IMR-90 (cell line): ENCODE measurements around the gene COLEC11. TPM values are rescaled to one million over a fixed set of nuclear protein-coding genes. Genes with fewer than 3 reads are reported as not detected.

Experiments used
- ATAC-seq: fragments of 200-7000 bp; cut with Tn5 transposase; 2 replicates; pipeline ENCODE4 v1.9.1; 2020; ENCODE audit warnings: low read depth, mild to moderate bottlenecking, moderate library complexity
- BruUV-seq: library from RNA; stranded (reverse); fragments of 400-500 nt; replicated peaks from 2 replicates; lab custom pipeline; 2021; lab: Mats Ljungman, UMichigan
- CTCF ChIA-PET: fragments of 300-600 bp; formaldehyde crosslinking; extraction: SDS; loops from one replicate; lab custom pipeline; 2021; ENCODE audit warnings: antibody characterized with exemption; lab: Yijun Ruan, JAX
- POLR2A ChIA-PET: fragments of 300-600 bp; sonication (Branson Sonifier 250); formaldehyde crosslinking; loops from one replicate; lab custom pipeline; 2022; ENCODE audit warnings: antibody characterized with exemption; ENCODE audit not compliant: unreplicated experiment; lab: Charles Lee
- DNase-seq: peaks from one replicate; pipeline ENCODE4 v3.0.0; 2013
- H2AFZ ChIP-seq: replicated peaks from 2 replicates; pipeline ENCODE3; 2013; ENCODE audit warnings: low read length, mild to moderate bottlenecking; ENCODE audit not compliant: poor library complexity
- H2AK5ac ChIP-seq: 2 replicates; pipeline ENCODE4 v1.6.1; 2013; ENCODE audit warnings: low read depth, low read length, inconsistent platforms
- H2AK9ac ChIP-seq: replicated peaks from 2 replicates; pipeline ENCODE3; 2013; ENCODE audit warnings: mild to moderate bottlenecking, low read depth, low read length, moderate library complexity; ENCODE audit not compliant: poor library complexity
- H2BK120ac ChIP-seq: 2 replicates; pipeline ENCODE4 v1.6.1; 2013; ENCODE audit warnings: low read depth, low read length, inconsistent platforms
- H2BK15ac ChIP-seq: 3 replicates; pipeline ENCODE4 v1.6.1; 2013; ENCODE audit warnings: low read depth, low read length, inconsistent platforms
- H2BK20ac ChIP-seq: 2 replicates; pipeline ENCODE4 v1.6.1; 2013; ENCODE audit warnings: low read depth, mild to moderate bottlenecking, inconsistent platforms, low read length, moderate library complexity
- H2BK5ac ChIP-seq: 2 replicates; pipeline ENCODE4 v1.6.1; 2013; ENCODE audit warnings: mild to moderate bottlenecking, low read depth, low read length, inconsistent platforms; ENCODE audit not compliant: poor library complexity, severe bottlenecking
- H3K14ac ChIP-seq: replicated peaks from 2 replicates; pipeline ENCODE4 v1.6.1; 2013; ENCODE audit warnings: low read depth, low read length, inconsistent platforms
- H3K18ac ChIP-seq: 2 replicates; pipeline ENCODE4 v1.6.1; 2013; ENCODE audit warnings: low read depth, low read length, control low read depth
- H3K23ac ChIP-seq: 2 replicates; pipeline ENCODE4 v1.6.1; 2013; ENCODE audit warnings: low read depth, low read length, inconsistent platforms
- H3K27ac ChIP-seq: 2 replicates; pipeline ENCODE4 v1.5.1; 2013; ENCODE audit warnings: mild to moderate bottlenecking, control low read depth, low read length; ENCODE audit not compliant: insufficient read depth
- H3K27me3 ChIP-seq: 2 replicates; pipeline ENCODE4 v1.6.1; 2013; ENCODE audit warnings: low read length; ENCODE audit not compliant: control insufficient read depth, insufficient read depth
- H3K36me3 ChIP-seq: 2 replicates; pipeline ENCODE4 v1.6.1; 2013; ENCODE audit warnings: low read length, mixed read lengths; ENCODE audit not compliant: control insufficient read depth, insufficient read depth
- H3K4ac ChIP-seq: 2 replicates; pipeline ENCODE4 v1.6.1; 2013; ENCODE audit warnings: low read depth, low read length, inconsistent platforms
- H3K4me1 ChIP-seq: 2 replicates; pipeline ENCODE4 v1.6.1; 2013; ENCODE audit warnings: low read length, mixed read lengths; ENCODE audit not compliant: control insufficient read depth, insufficient read depth
- H3K4me2 ChIP-seq: 2 replicates; pipeline ENCODE4 v1.6.1; 2013; ENCODE audit warnings: low read depth, mild to moderate bottlenecking, control low read depth, low read length, moderate library complexity
- H3K4me3 ChIP-seq: 2 replicates; pipeline ENCODE4 v1.5.1; 2013; ENCODE audit warnings: low read depth, mild to moderate bottlenecking, control low read depth, low read length, moderate library complexity; ENCODE audit not compliant: insufficient read depth
- H3K56ac ChIP-seq: 2 replicates; pipeline ENCODE4 v1.6.1; 2013; ENCODE audit warnings: low read length, inconsistent platforms; ENCODE audit not compliant: insufficient read depth; ENCODE audit errors: extremely low read depth
- H3K79me1 ChIP-seq, 2 experiments: 2 replicates each; pipeline ENCODE4 v1.6.1; 2013; ENCODE audit warnings: low read length in 2 of 2, inconsistent platforms in 1 of 2, low read depth in 1 of 2
- H3K9ac ChIP-seq: 2 replicates; pipeline ENCODE4 v1.6.1; 2013; ENCODE audit warnings: low read depth, low read length, control low read depth
- H3K9me1 ChIP-seq: 2 replicates; pipeline ENCODE4 v1.6.1; 2013; ENCODE audit warnings: low read length, inconsistent platforms; ENCODE audit not compliant: insufficient read depth
- H3K9me3 ChIP-seq: 2 replicates; pipeline ENCODE4 v1.6.1; 2013; ENCODE audit warnings: low read length; ENCODE audit not compliant: control insufficient read depth, insufficient read depth
- H4K20me1 ChIP-seq: 2 replicates; pipeline ENCODE4 v1.6.1; 2013; ENCODE audit warnings: low read length, inconsistent platforms; ENCODE audit not compliant: insufficient read depth
- H4K5ac ChIP-seq: 2 replicates; pipeline ENCODE4 v1.6.1; 2013; ENCODE audit warnings: mild to moderate bottlenecking, low read depth, low read length, control low read depth
- H4K8ac ChIP-seq, 2 experiments: 2 replicates each; pipeline ENCODE4 v1.6.1; 2013; ENCODE audit warnings: low read depth in 2 of 2, low read length in 2 of 2, control low read depth in 1 of 2, inconsistent platforms in 1 of 2
- H4K91ac ChIP-seq: 2 replicates; pipeline ENCODE4 v1.6.1; 2013; ENCODE audit warnings: low read depth, low read length, inconsistent platforms; ENCODE audit not compliant: insufficient read depth
- BHLHE40 ChIP-seq: fragments of 150-350 bp; IDR thresholded peaks from 2 replicates; pipeline ENCODE4 v1.6.1; 2016; ENCODE audit warnings: mild to moderate bottlenecking, low read depth, low read length
- CEBPB ChIP-seq: IDR thresholded peaks from 2 replicates; pipeline ENCODE4 v1.6.1; 2012; ENCODE audit warnings: low read depth, low read length, improper control_type of control experiment
- CHD1 ChIP-seq: IDR thresholded peaks from 2 replicates; pipeline ENCODE4 v1.6.1; 2012; ENCODE audit warnings: low read depth, low read length, improper control_type of control experiment
- FOS ChIP-seq: fragments of 150-350 bp; IDR thresholded peaks from 2 replicates; pipeline ENCODE4 v1.6.1; 2016; ENCODE audit warnings: low read depth, low read length
- MAFK ChIP-seq: IDR thresholded peaks from 2 replicates; pipeline ENCODE4 v1.6.1; 2012; ENCODE audit warnings: low read depth, low read length, improper control_type of control experiment
- MAZ ChIP-seq: IDR thresholded peaks from 2 replicates; pipeline ENCODE4 v1.6.1; 2012; ENCODE audit warnings: low read depth, mild to moderate bottlenecking, low read length, improper control_type of control experiment, moderate library complexity, borderline replicate concordance
- MXI1 ChIP-seq: IDR thresholded peaks from 2 replicates; pipeline ENCODE4 v1.6.1; 2012; ENCODE audit warnings: low read depth, mild to moderate bottlenecking, low read length, moderate library complexity, borderline replicate concordance
- NFE2L2 ChIP-seq: fragments of 150-350 bp; IDR thresholded peaks from 2 replicates; pipeline ENCODE4 v1.6.1; 2016; ENCODE audit warnings: low read depth, mild to moderate bottlenecking, low read length
- POLR2A ChIP-seq: IDR thresholded peaks from 2 replicates; pipeline ENCODE4 v1.6.1; 2012; ENCODE audit warnings: mild to moderate bottlenecking, low read depth, low read length
- RAD21 ChIP-seq: IDR thresholded peaks from 2 replicates; pipeline ENCODE4 v1.6.1; 2012; ENCODE audit warnings: low read length, improper control_type of control experiment
- RCOR1 ChIP-seq: IDR thresholded peaks from 2 replicates; pipeline ENCODE4 v1.6.1; 2012; ENCODE audit warnings: mild to moderate bottlenecking, low read length, improper control_type of control experiment; ENCODE audit not compliant: insufficient replicate concordance
- RFX5 ChIP-seq: IDR thresholded peaks from 2 replicates; pipeline ENCODE4 v1.8.0; 2012; ENCODE audit warnings: low read depth, mild to moderate bottlenecking, low read length, moderate library complexity
- SMC3 ChIP-seq: fragments of 150-350 bp; IDR thresholded peaks from 2 replicates; pipeline ENCODE4 v1.6.1; 2016; ENCODE audit warnings: low read depth, mild to moderate bottlenecking, antibody characterized with exemption, low read length, moderate library complexity
- USF2 ChIP-seq: fragments of 150-350 bp; IDR thresholded peaks from 2 replicates; pipeline ENCODE4 v1.6.1; 2017; ENCODE audit warnings: mild to moderate bottlenecking, antibody characterized with exemption, low read length, low read depth
- WGBS, 2 experiments: methylation state at CpG; one replicate each; pipeline versions ENCODE4 v1.1.5 to v1.1.7; 2013; ENCODE audit warnings: missing lambda C conversion rate in 2 of 2; ENCODE audit not compliant: insufficient read length in 1 of 2; ENCODE audit errors: extremely low coverage in 2 of 2; 5-methylcytosine and 5-hydroxymethylcytosine counted together
- dilution Hi-C: fragments of 300-500 bp; cut with HindIII; formaldehyde crosslinking; loops from one replicate; pipeline ENCODE4 v1.14.3; 2018; ENCODE audit warnings: low sequenced_read_pairs; ENCODE audit not compliant: unreplicated experiment
- in situ Hi-C: fragments of 300-500 bp; cut with MboI; formaldehyde crosslinking; loops from 3 replicates; pipeline ENCODE4 v1.14.3; 2019; ENCODE audit warnings: low sequenced_read_pairs, inconsistent platforms, mixed read lengths
- intact Hi-C: fragments of 100-400 bp; cut with micrococcal nuclease; formaldehyde crosslinking; loops from 2 replicates; pipeline ENCODE4 v1.10.0; 2022
- polyA plus RNA-seq, 3 experiments: library from polyadenylated mRNA; depleted of rRNA; stranded (reverse); fragments of >200 nt; gene quantifications; 2 replicates each; pipeline ENCODE4 v1.2.3, GENCODE V29; 2012; ENCODE audit warnings: low replicate concordance in 1 of 3
- total RNA-seq: library from RNA; depleted of rRNA; stranded (reverse); fragments of >200 nt; gene quantifications from 2 replicates; pipeline ENCODE4 v1.2.3, GENCODE V29; 2012
- TF ChIP-seq, protein P1 (sequence below): conservative IDR thresholded peaks from 2 replicates; pipeline ENCODE4 v1.5.1; 2012; ENCODE audit warnings: mild to moderate bottlenecking, low read depth, low read length, improper control_type of control experiment
- TF ChIP-seq, protein P2 (sequence below): fragments of 150-350 bp; IDR thresholded peaks from 2 replicates; pipeline ENCODE4 v1.6.1; 2016; ENCODE audit warnings: low read depth, mild to moderate bottlenecking, low read length, moderate library complexity, borderline replicate concordance

COLEC11 gene
- total and polyA plus RNA-seq, 2 of the 4 experiments (the other 2 are of a cell fraction), result under 0.01 to 0.24 TPM

DNA sequence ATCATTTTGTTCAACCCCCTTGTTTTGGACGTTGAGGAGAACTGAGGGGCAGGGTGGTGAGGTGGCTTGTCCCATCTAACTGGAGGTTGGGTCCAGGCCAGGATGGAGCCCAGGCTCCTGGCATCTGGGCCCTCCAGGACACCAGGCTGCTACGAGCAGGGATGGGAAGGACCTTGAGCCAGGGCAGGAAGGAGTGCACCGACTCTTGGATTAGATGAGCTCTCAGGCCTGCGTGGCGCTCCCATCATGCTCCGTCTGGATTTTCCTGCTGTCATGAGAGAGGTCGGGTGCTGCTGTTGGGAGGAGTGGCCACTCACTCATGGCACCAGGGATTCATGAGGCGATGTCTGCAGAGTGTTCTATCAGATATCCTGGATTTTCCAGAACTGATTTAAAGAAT lies 44.7 kb downstream of the COLEC11 start:
- Histone ChIP-seq H4K20me1 (no peaks in the 10 kb centered on the region), H2BK120ac (no peak overlapping the region), H4K91ac (no peak overlapping the region), H4K8ac (no peak overlapping the region), H3K14ac (no peak overlapping the region), H3K4me3 (no peak overlapping the region), H4K5ac (no peak overlapping the region), H3K27me3 (peaks cover 9% of the 10 kb centered on the region; the same call in 1 of the 2 replicates), H2BK5ac (no peak overlapping the region), H2BK20ac (no peak overlapping the region), H3K4me1 (no peaks in the 10 kb centered on the region), H3K27ac (no peak overlapping the region), H3K9ac (no peak overlapping the region), H3K9me3 (no peaks in the 10 kb centered on the region), H3K4me2 (no peak overlapping the region), H3K23ac (no peak overlapping the region), H3K4ac (no peak overlapping the region), H3K18ac (no peak overlapping the region), H3K36me3 (no peaks in the 10 kb centered on the region), H2BK15ac (no peak overlapping the region), H3K9me1 (no peaks in the 10 kb centered on the region), H3K79me1 (no peaks in the 10 kb centered on the region), H2AK9ac (no peak overlapping the region), H3K56ac (no peak overlapping the region), H2AK5ac (no peak overlapping the region), H2AFZ (no peak overlapping the region)
- BruUV-seq, result no TSS peak
- dilution Hi-C loops (no loop called here), intact Hi-C loops (no loop called here), in situ Hi-C loops (loop anchor here (10.0 kb wide), 1 partner anchor 215 kb away; no protein-coding TSS in a partner anchor)
- TF ChIP-seq CEBPB, result no peak
- TF ChIP-seq BHLHE40, result no peak
- no peak for TF ChIP-seq USF2
- no peak for TF ChIP-seq SMC3
- TF ChIP-seq FOS, result no peak
- no peak for TF ChIP-seq RAD21
- no peak for TF ChIP-seq MAZ
- TF ChIP-seq RFX5, result no peak
- TF ChIP-seq, protein P1, sequence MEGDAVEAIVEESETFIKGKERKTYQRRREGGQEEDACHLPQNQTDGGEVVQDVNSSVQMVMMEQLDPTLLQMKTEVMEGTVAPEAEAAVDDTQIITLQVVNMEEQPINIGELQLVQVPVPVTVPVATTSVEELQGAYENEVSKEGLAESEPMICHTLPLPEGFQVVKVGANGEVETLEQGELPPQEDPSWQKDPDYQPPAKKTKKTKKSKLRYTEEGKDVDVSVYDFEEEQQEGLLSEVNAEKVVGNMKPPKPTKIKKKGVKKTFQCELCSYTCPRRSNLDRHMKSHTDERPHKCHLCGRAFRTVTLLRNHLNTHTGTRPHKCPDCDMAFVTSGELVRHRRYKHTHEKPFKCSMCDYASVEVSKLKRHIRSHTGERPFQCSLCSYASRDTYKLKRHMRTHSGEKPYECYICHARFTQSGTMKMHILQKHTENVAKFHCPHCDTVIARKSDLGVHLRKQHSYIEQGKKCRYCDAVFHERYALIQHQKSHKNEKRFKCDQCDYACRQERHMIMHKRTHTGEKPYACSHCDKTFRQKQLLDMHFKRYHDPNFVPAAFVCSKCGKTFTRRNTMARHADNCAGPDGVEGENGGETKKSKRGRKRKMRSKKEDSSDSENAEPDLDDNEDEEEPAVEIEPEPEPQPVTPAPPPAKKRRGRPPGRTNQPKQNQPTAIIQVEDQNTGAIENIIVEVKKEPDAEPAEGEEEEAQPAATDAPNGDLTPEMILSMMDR, result no peak
- TF ChIP-seq CHD1, result no peak
- TF ChIP-seq MAFK, result no peak
- TF ChIP-seq MXI1, result no peak
- TF ChIP-seq, protein P2, sequence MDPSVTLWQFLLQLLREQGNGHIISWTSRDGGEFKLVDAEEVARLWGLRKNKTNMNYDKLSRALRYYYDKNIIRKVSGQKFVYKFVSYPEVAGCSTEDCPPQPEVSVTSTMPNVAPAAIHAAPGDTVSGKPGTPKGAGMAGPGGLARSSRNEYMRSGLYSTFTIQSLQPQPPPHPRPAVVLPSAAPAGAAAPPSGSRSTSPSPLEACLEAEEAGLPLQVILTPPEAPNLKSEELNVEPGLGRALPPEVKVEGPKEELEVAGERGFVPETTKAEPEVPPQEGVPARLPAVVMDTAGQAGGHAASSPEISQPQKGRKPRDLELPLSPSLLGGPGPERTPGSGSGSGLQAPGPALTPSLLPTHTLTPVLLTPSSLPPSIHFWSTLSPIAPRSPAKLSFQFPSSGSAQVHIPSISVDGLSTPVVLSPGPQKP, result no peak
- TF ChIP-seq NFE2L2, result no peak
- TF ChIP-seq POLR2A, result no peak
- no peak for TF ChIP-seq RCOR1
- POLR2A ChIA-PET, result no interaction called here
- WGBS, 2 experiments, result 60% methylated on average over 3 of the region's 8 CpGs; no CpG with 5 or more reads in 1 of the 2 experiments
- DNase-seq (no peak), ATAC-seq (no peak)
- CTCF ChIA-PET, result no interaction called here
